Measurements from ENCODE around the gene NRXN3. TPM values are rescaled to one million over a fixed set of nuclear protein-coding genes. Genes with fewer than 3 reads are reported as not detected.

The NRXN3 gene
- total and polyA plus RNA-seq, 2 donors (not counting 1 experiment from before 2014, with no cell fraction given): not detected

- H3K4me2 ChIP-seq (replicated peaks; ENCODE audit: low read depth, low read length, poor library complexity, severe bottlenecking): no peak overlapping the region
- no peaks in the 10 kb centered on the region for H3K79me2 ChIP-seq (ENCODE audit: control insufficient read depth, insufficient read depth, low read length)
- 83% methylated on average over 1 of the region's 2 CpGs for WGBS (ENCODE audit: insufficient coverage)
- H3K27ac ChIP-seq (ENCODE audit: low read length in 2 of 2): no peak overlapping the region
- TF ChIP-seq CTCF (IDR thresholded peaks at IDR 0.05) (no peak), EZH2 (IDR thresholded peaks at IDR 0.05; ENCODE audit: borderline replicate concordance, insufficient read depth, low read depth, low read length, poor library complexity, severe bottlenecking) (no peak)
- Mint-ChIP-seq H3K4me3 (no peak overlapping the region), H3K9me3 (ENCODE audit: insufficient read depth) (peaks cover 1% of the 10 kb centered on the region), H3K4me1 (no peaks in the 10 kb centered on the region), H3K27ac (no peak overlapping the region), H3K27me3 (peaks cover 2% of the 10 kb centered on the region)
- H2AFZ ChIP-seq (ENCODE audit: insufficient read depth, low read depth, low read length, poor library complexity, severe bottlenecking): no peak overlapping the region
- no peaks in the 10 kb centered on the region for H4K20me1 ChIP-seq (ENCODE audit: control insufficient read depth, insufficient read depth, low read length, poor library complexity, severe bottlenecking)
- no peaks in the 10 kb centered on the region for H3K9me3 ChIP-seq (ENCODE audit: control extremely low read depth in 1 of 3, control insufficient read depth in 2 of 3, insufficient read depth in 1 of 3, low read length in 2 of 3)
- no peak overlapping the region for H3K4me3 ChIP-seq (ENCODE audit: control extremely low read depth in 1 of 5, extremely low read depth in 1 of 5, insufficient read depth in 1 of 5, low read depth in 2 of 5, low read length in 4 of 5)
- ATAC-seq (ENCODE audit: low read depth): no peak
- H3K9ac ChIP-seq (ENCODE audit: low read length): no peak overlapping the region
- ChIA-PET POLR2A (no interaction called here), CTCF (no interaction called here)
- no peak for DNase-seq
- H3K4me1 ChIP-seq (ENCODE audit: control insufficient read depth in 2 of 2, insufficient read depth in 2 of 2, low read length in 2 of 2): no peaks in the 10 kb centered on the region
- intact Hi-C loops (cut with micrococcal nuclease): no loop called here
- no peaks in the 10 kb centered on the region for H3K27me3 ChIP-seq (replicated peaks in 1 of 4; ENCODE audit: control extremely low read depth in 1 of 4, control insufficient read depth in 3 of 4, insufficient read depth in 4 of 4, low read length in 3 of 4)
- no peaks in the 10 kb centered on the region for H3K36me3 ChIP-seq (replicated peaks in 1 of 2; ENCODE audit: control extremely low read depth in 1 of 2, control insufficient read depth in 1 of 2, extremely low read depth in 1 of 2, insufficient read depth in 2 of 2, low read length in 1 of 2)
Observed at GRCh38 chr14:78838959-78839358, 668.8 kb downstream of the NRXN3 start.

GRCh38 chr14:78840898-78841297 is 670.7 kb downstream of the NRXN3 start:
- H2AFZ ChIP-seq (ENCODE audit: insufficient read depth, low read depth, low read length, poor library complexity, severe bottlenecking): no peak overlapping the region
- no peaks in the 10 kb centered on the region for H3K4me1 ChIP-seq (ENCODE audit: control insufficient read depth in 2 of 2, insufficient read depth in 2 of 2, low read length in 2 of 2)
- no peaks in the 10 kb centered on the region for H4K20me1 ChIP-seq (ENCODE audit: control insufficient read depth, insufficient read depth, low read length, poor library complexity, severe bottlenecking)
- Mint-ChIP-seq H3K4me3 (no peak overlapping the region), H3K4me1 (no peaks in the 10 kb centered on the region), H3K27me3 (no peaks in the 10 kb centered on the region), H3K27ac (no peak overlapping the region), H3K9me3 (ENCODE audit: insufficient read depth) (peaks cover 1% of the 10 kb centered on the region)
- intact Hi-C loops (cut with micrococcal nuclease): no loop called here
- no peak overlapping the region for H3K4me3 ChIP-seq (ENCODE audit: control extremely low read depth in 1 of 5, extremely low read depth in 1 of 5, insufficient read depth in 1 of 5, low read depth in 2 of 5, low read length in 4 of 5)
- no peak overlapping the region for H3K4me2 ChIP-seq (replicated peaks; ENCODE audit: low read depth, low read length, poor library complexity, severe bottlenecking)
- no peaks in the 10 kb centered on the region for H3K27me3 ChIP-seq (replicated peaks in 1 of 4; ENCODE audit: control extremely low read depth in 1 of 4, control insufficient read depth in 3 of 4, insufficient read depth in 4 of 4, low read length in 3 of 4)
- H3K27ac ChIP-seq (ENCODE audit: low read length in 2 of 2): no peak overlapping the region
- no peaks in the 10 kb centered on the region for H3K36me3 ChIP-seq (replicated peaks in 1 of 2; ENCODE audit: control extremely low read depth in 1 of 2, control insufficient read depth in 1 of 2, extremely low read depth in 1 of 2, insufficient read depth in 2 of 2, low read length in 1 of 2)
- POLR2A ChIA-PET: no interaction called here
- 50% methylated on average over 1 of the region's 1 CpG for WGBS (ENCODE audit: insufficient coverage)
- ATAC-seq (ENCODE audit: low read depth) (no peak), DNase-seq (no peak)
- no peak overlapping the region for H3K9ac ChIP-seq (ENCODE audit: low read length)
- TF ChIP-seq EZH2 (IDR thresholded peaks at IDR 0.05; ENCODE audit: borderline replicate concordance, insufficient read depth, low read depth, low read length, poor library complexity, severe bottlenecking): no peak
- CTCF ChIA-PET: no interaction called here
- H3K9me3 ChIP-seq (ENCODE audit: control extremely low read depth in 1 of 3, control insufficient read depth in 2 of 3, insufficient read depth in 1 of 3, low read length in 2 of 3): no peaks in the 10 kb centered on the region
- no peaks in the 10 kb centered on the region for H3K79me2 ChIP-seq (ENCODE audit: control insufficient read depth, insufficient read depth, low read length)
